GM21367 (cell line): ENCODE results near the gene PCOLCE2.
"Not testable (repeated sequence)": the region's sequence is repeated elsewhere in the genome, so short reads cannot be mapped to it uniquely, and the experiment has no call there.

Experiments used
- ATAC-seq: cut with Tn5 transposase; IDR thresholded peaks from one replicate; pipeline ENCODE4 v1.9.1; 2021; ENCODE audit not compliant: unreplicated experiment

The PCOLCE2 gene

GRCh38 chr3:142902356-142902755 is 13.5 kb upstream of the PCOLCE2 start:
- ATAC-seq = no peak

GRCh38 chr3:142898346-142899213 is 9.7 kb upstream of the PCOLCE2 start:
- no peak for ATAC-seq

GRCh38 chr3:142897807-142898206 is 8.9 kb upstream of the PCOLCE2 start:
- no peak for ATAC-seq

- ATAC-seq = no peak
Measured at GRCh38 chr3:142896996-142897395, 8.1 kb upstream of the PCOLCE2 start.

GRCh38 chr3:142896201-142896755 is 7.4 kb upstream of the PCOLCE2 start:
- ATAC-seq = no peak

- no peak for ATAC-seq
Measured at GRCh38 chr3:142894493-142894892, 5.6 kb upstream of the PCOLCE2 start.

- no peak for ATAC-seq
Measured at GRCh38 chr3:142892714-142893113, 3.8 kb upstream of the PCOLCE2 start.

- ATAC-seq = no peak
Measured at GRCh38 chr3:142890592-142890991, 1.7 kb upstream of the PCOLCE2 start.

- no peak for ATAC-seq
Measured at GRCh38 chr3:142889212-142890014, 530 bp upstream of the PCOLCE2 start.

GRCh38 chr3:142888099-142888480 is 793 bp downstream of the PCOLCE2 start:
- no peak for ATAC-seq

GRCh38 chr3:142886940-142887339 is 1.9 kb downstream of the PCOLCE2 start:
- no peak for ATAC-seq

- no peak for ATAC-seq
Measured at GRCh38 chr3:142886021-142886420, 2.9 kb downstream of the PCOLCE2 start.

- ATAC-seq = no peak
Measured at GRCh38 chr3:142884531-142884930, 4.4 kb downstream of the PCOLCE2 start.

- not testable (repeated sequence) for ATAC-seq
Measured at GRCh38 chr3:142883534-142883933, 5.3 kb downstream of the PCOLCE2 start.

GRCh38 chr3:142881445-142882224 is 7.2 kb downstream of the PCOLCE2 start:
- no peak for ATAC-seq

GRCh38 chr3:142878649-142879300 is 10.1 kb downstream of the PCOLCE2 start:
- no peak for ATAC-seq

- ATAC-seq = no peak
Measured at GRCh38 chr3:142876417-142876816, 12.5 kb downstream of the PCOLCE2 start.

- ATAC-seq = no peak
Measured at GRCh38 chr3:142875583-142876207, 13.2 kb downstream of the PCOLCE2 start.

- ATAC-seq = no peak
Measured at GRCh38 chr3:142875099-142875498, 13.8 kb downstream of the PCOLCE2 start.

GRCh38 chr3:142868382-142868781 is 20.5 kb downstream of the PCOLCE2 start:
- ATAC-seq = not testable (repeated sequence)
